ENCODE measurements around the gene KLRC2. TPM values are rescaled to one million over a fixed set of nuclear protein-coding genes. Genes with fewer than 3 reads are reported as not detected.
A peak's percentile ranks its signal among the peaks of the same experiment; 100 is the strongest.
"Not testable (repeated sequence)": the region's sequence is repeated elsewhere in the genome, so short reads cannot be mapped to it uniquely, and the experiment has no call there.

KLRC2 gene
- total RNA-seq, 2 donors from 2014 or later = 0.27 TPM; not detected in 1

DNA sequence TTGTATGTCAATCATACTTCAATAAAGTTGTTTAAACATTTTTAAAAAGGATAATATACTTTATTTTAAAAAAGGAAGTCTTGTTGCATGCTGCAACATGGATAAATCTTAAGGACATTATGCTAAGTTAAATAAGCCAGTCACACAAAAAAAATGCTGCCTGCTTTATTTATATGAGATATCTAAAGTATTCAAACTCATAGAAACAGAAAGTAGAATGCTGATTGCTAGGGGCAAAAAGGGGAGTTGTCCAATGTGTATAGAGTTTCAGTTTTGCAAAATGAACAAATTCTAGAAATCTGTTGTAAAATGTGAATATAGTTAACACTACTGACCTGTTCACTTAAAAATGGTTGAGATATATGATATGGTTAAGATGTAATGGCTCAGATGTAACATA lies 35.0 kb downstream of the KLRC2 start:
- Histone ChIP-seq H3K27ac (no peak overlapping the region), H3K4me3 (no peak overlapping the region), H3K27me3 (replicated peaks; ENCODE audit: insufficient read depth) (no peaks in the 10 kb centered on the region), H3K9me3 (no peaks in the 10 kb centered on the region), H3K4me1 (replicated peaks) (no peaks in the 10 kb centered on the region), H3K36me3 (no peaks in the 10 kb centered on the region)
- intact Hi-C loops (cut with DNase I) = no loop called here
- DNase-seq (ENCODE audit: low spot score) = no peak
- TF ChIP-seq POLR2A (IDR thresholded peaks at IDR 0.05) (no peak), CTCF (IDR thresholded peaks at IDR 0.05) (no peak), POLR2AphosphoS5 (IDR thresholded peaks at IDR 0.05) (no peak)

DNA sequence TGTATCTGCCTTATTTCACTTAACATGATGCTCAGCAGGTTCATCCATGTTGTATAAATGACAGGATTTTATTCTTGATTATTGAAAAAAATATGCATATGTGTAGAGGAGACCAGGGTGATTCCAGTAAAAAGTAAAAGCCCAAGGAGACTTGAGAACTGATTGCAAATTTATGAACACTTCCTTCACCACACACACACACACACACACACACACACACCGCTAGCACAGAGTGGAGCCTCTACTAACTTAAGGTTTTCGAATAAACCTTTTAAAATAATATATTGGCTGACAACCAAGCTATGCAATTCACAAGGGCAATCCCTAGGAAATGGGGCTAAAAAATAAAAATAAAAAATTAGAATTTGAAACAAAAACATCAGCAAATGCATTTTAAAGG lies 37.6 kb downstream of the KLRC2 start:
- H3K27me3 ChIP-seq (replicated peaks; ENCODE audit: insufficient read depth) = no peaks in the 10 kb centered on the region
- intact Hi-C loops (cut with DNase I) = no loop called here
- WGBS = 90% methylated on average over 2 of the region's 2 CpGs

GRCh38 chr12:10397296-10397695 lies 38.5 kb downstream of the KLRC2 start:
- no peaks in the 10 kb centered on the region for H3K9me3 ChIP-seq
- H3K36me3 ChIP-seq = no peaks in the 10 kb centered on the region
- no peak for TF ChIP-seq POLR2A (IDR thresholded peaks at IDR 0.05)
- TF ChIP-seq CTCF (IDR thresholded peaks at IDR 0.05) = no peak
- H3K4me1 ChIP-seq (replicated peaks) = peaks cover 4% of the 10 kb centered on the region
- intact Hi-C loops (cut with DNase I) = no loop called here
- no peaks in the 10 kb centered on the region for H3K27me3 ChIP-seq (replicated peaks; ENCODE audit: insufficient read depth)
- no peak overlapping the region for H3K27ac ChIP-seq
- 66% methylated on average over 2 of the region's 2 CpGs for WGBS
- no peak overlapping the region for H3K4me3 ChIP-seq
- no peak for DNase-seq (ENCODE audit: low spot score)

More for the DNA sequence above, 37.6 kb downstream of the KLRC2 start:
- H3K9me3 ChIP-seq = no peaks in the 10 kb centered on the region
- no peak overlapping the region for H3K4me3 ChIP-seq
- DNase-seq (ENCODE audit: low spot score) = no peak
- TF ChIP-seq POLR2AphosphoS5 (IDR thresholded peaks at IDR 0.05) = no peak
- no peak for TF ChIP-seq POLR2A (IDR thresholded peaks at IDR 0.05)
- no peak for TF ChIP-seq CTCF (IDR thresholded peaks at IDR 0.05)
- H3K4me1 ChIP-seq (replicated peaks) = peaks cover 4% of the 10 kb centered on the region
- no peak overlapping the region for H3K27ac ChIP-seq
- no peaks in the 10 kb centered on the region for H3K36me3 ChIP-seq

DNA sequence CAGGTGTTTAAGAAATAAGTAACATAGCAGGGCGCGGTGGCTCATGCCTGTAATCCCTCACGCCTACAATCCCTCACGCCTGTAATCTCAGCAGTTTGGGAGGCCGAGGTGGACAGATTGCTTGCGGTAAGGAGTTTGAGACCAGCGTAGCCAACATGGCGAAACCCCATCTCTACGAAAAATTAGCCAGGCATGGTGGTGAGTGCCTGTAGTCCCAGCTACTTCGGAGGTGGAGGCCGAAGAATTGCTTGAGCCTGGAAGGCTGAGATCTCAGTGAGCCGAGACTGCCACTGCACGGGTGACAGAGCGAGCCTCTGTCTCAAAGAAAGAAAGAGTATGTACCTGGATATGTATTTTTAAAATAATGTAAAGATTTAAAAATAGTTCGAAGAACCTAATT lies 39.6 kb downstream of the KLRC2 start:
- peak overlapping the region; percentile 71 to 77 for H3K27ac ChIP-seq
- H3K27me3 ChIP-seq (replicated peaks; ENCODE audit: insufficient read depth); DNase-seq (ENCODE audit: low spot score); intact Hi-C loops (cut with DNase I); H3K4me3 ChIP-seq; H3K4me1 ChIP-seq (replicated peaks); H3K36me3 ChIP-seq; H3K9me3 ChIP-seq: not testable (repeated sequence)
- 90% methylated on average over 15 of the region's 15 CpGs for WGBS

DNA sequence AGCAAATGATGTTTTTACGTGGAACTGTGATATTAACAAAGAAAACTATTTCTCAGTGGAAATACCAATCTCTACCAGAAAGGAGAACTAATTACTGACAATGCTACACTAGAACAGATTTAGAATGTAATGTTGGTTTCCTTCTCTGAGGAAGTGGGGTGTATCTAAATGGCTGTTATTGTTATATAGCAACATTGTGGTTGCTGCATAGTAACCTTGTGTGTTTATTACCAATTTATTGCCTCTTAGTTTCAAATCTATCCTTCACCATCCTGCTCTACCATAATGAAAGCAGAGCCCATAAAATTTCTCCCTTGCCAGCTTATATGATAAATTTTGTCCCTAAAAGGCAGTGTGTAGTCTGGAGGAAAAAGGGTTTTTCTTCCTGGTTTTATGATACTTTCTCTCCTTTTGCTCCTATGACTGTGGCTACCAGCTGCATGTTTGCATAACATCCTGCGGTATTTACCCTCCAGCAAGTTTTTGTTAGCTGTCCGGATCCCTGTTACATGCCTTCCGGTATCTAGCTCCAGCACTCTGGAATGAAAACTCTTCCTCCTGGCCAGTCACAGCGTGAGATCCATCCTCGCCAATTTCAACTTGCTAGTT lies 40.3 kb downstream of the KLRC2 start:
- TF ChIP-seq POLR2AphosphoS5 (IDR thresholded peaks at IDR 0.05) (peak; percentile 86), CTCF (IDR thresholded peaks at IDR 0.05) (no peak)
- DNase-seq (ENCODE audit: low spot score) = peak; percentile 75
- Histone ChIP-seq H3K4me1 (replicated peaks) (peaks cover 4% of the 10 kb centered on the region), H3K27ac (peak overlapping the region; percentile 71 to 77), H3K4me3 (no peak overlapping the region), H3K27me3 (replicated peaks; ENCODE audit: insufficient read depth) (no peaks in the 10 kb centered on the region), H3K9me3 (no peaks in the 10 kb centered on the region), H3K36me3 (no peaks in the 10 kb centered on the region)
- intact Hi-C loops (cut with DNase I) = no loop called here
- WGBS = 16% methylated on average over 6 of the region's 6 CpGs

GRCh38 chr12:10394531-10395152 lies 41.2 kb downstream of the KLRC2 start:
- H3K36me3 ChIP-seq; H3K4me1 ChIP-seq (replicated peaks); DNase-seq (ENCODE audit: low spot score); intact Hi-C loops (cut with DNase I); H3K27me3 ChIP-seq (replicated peaks; ENCODE audit: insufficient read depth); H3K9me3 ChIP-seq; H3K4me3 ChIP-seq: not testable (repeated sequence)
- WGBS = 74% methylated on average over 11 of the region's 11 CpGs
- peak overlapping the region; percentile 71 to 77 for H3K27ac ChIP-seq

Data from prostate gland (tissue), 2 donors.